ENCODE measurements around the gene ETS2.
A peak's percentile ranks its signal among the peaks of the same experiment; 100 is the strongest.

DNA sequence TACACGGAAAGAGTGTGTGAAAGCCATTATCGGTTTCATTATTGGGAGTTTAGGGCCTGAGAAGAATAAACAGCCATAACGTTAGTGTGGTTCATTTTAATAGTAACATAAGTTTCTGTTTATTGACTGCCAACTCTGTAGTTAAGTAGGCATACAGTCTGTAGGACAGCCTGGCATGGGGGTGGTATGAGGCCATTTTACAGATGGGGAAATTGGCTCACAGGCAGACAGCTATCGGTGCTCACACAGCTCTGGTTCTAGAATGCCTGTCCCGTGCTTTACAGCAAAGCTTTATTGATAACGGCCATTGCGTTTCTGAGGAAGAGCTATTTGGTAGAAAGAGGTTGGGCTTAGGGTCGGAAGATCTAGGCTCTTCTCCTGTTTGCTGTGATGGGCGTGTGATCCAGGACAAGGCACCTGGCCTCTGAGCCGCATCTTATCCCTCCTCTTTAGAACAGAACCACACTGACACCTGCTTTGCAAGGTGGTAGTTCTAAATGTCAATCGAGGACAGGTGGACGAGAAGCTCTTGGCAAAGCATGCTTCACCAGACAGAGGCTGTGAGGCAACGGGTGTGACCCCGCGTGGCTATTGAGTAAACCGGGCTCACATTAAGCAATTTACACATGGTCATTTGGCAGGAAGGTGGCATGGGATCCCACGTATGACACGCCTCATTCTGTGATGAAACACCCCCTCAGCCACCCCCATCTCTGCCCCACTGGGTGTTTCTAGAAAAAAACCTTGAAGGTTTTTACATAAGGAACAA, 14.9 kb downstream of the ETS2 start:
- TF ChIP-seq POLR2A (IDR thresholded peaks at IDR 0.05) (no peak), POLR2AphosphoS5 (IDR thresholded peaks at IDR 0.05) (peak; percentile 88 to 96)
- TF ChIP-seq, protein P1, sequence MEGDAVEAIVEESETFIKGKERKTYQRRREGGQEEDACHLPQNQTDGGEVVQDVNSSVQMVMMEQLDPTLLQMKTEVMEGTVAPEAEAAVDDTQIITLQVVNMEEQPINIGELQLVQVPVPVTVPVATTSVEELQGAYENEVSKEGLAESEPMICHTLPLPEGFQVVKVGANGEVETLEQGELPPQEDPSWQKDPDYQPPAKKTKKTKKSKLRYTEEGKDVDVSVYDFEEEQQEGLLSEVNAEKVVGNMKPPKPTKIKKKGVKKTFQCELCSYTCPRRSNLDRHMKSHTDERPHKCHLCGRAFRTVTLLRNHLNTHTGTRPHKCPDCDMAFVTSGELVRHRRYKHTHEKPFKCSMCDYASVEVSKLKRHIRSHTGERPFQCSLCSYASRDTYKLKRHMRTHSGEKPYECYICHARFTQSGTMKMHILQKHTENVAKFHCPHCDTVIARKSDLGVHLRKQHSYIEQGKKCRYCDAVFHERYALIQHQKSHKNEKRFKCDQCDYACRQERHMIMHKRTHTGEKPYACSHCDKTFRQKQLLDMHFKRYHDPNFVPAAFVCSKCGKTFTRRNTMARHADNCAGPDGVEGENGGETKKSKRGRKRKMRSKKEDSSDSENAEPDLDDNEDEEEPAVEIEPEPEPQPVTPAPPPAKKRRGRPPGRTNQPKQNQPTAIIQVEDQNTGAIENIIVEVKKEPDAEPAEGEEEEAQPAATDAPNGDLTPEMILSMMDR (IDR thresholded peaks at IDR 0.05) = no peak
